Progenitor cell of endocrine pancreas (in vitro differentiated cells): ENCODE data around the gene ANKRD18A. TPM values are rescaled to one million over a fixed set of nuclear protein-coding genes. Genes with fewer than 3 reads are reported as not detected.

Experiments used
- DNase-seq: peaks from one replicate; pipeline ENCODE4 v3.0.0; 2021; ENCODE audit warnings: low spot score; ENCODE audit not compliant: unreplicated experiment
- H3K27ac Mint-ChIP-seq: 2 replicates; pipeline ENCODE4 v1.8.0; 2021; ENCODE audit warnings: mild to moderate bottlenecking, moderate library complexity, mixed read lengths
- H3K27me3 Mint-ChIP-seq: 2 replicates; pipeline ENCODE4 v1.8.0; 2021; ENCODE audit warnings: mixed read lengths
- H3K36me3 Mint-ChIP-seq: 2 replicates; pipeline ENCODE4 v1.8.0; 2022; ENCODE audit warnings: mixed read lengths; ENCODE audit not compliant: insufficient read depth
- H3K4me1 Mint-ChIP-seq: 2 replicates; pipeline ENCODE4 v1.8.0; 2021; ENCODE audit warnings: low read depth, mixed read lengths
- H3K4me3 Mint-ChIP-seq: 2 replicates; pipeline ENCODE4 v1.8.0; 2021; ENCODE audit warnings: low read depth, mild to moderate bottlenecking, moderate library complexity, mixed read lengths
- H3K9me3 Mint-ChIP-seq: 2 replicates; pipeline ENCODE4 v1.8.0; 2021; ENCODE audit warnings: low read depth, mixed read lengths
- CTCF ChIP-seq: fragments of 200-600 bp; sonication (generic); IDR thresholded peaks from one replicate; pipeline ENCODE4 v1.5.0; 2021; ENCODE audit warnings: antibody characterized with exemption, mild to moderate bottlenecking; ENCODE audit not compliant: unreplicated experiment
- total RNA-seq: library from RNA; stranded (reverse); gene quantifications from 2 replicates; pipeline ENCODE4 v1.2.1, GENCODE V29; 2021

Gene ANKRD18A
- total RNA-seq, 1 donor from 2014 or later = 2.2 TPM

DNA sequence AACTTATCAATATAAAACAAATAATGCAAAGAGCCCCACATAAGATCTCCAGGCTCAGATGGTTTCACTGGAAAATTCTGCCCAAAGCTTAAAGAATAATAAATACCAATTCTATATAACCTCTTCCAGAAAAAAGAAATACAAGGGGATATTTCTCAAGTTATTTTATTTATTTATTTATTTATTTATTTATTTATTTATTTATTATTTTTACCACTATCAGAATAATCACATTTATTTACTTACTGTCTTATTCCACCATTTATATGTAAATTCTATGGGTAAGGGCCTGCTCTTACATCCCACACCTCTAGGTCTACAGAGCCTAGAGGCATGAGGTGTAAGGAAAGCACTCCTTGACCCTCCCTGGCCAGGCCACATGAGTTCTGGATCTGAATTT lies 91.1 kb downstream of the ANKRD18A start:
- Mint-ChIP-seq H3K9me3 (peaks cover 4% of the 10 kb centered on the region), H3K4me3 (no peak overlapping the region), H3K27me3 (no peaks in the 10 kb centered on the region), H3K36me3 (no peaks in the 10 kb centered on the region), H3K27ac (no peak overlapping the region), H3K4me1 (peaks cover 4% of the 10 kb centered on the region)
- TF ChIP-seq CTCF = no peak
- no peak for DNase-seq

DNA sequence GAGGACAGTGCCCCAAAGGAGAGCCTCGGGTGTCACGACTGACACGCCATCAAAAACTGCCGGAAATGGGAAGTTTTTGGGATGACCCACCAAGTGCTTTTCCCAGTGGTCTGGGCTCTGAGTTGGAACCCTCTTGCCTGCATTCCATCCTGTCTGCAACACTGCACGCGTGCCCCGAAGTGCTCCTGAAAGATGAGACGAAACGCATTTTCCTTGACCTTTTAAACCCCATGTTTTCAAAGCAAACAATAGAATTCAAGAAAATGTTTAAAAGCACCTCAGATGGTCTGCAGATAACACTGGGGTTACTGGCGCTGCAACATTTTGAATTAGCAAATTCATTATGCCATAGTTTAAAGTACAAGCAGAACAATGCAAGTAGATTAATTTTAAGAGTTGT lies 92.9 kb downstream of the ANKRD18A start:
- no peaks in the 10 kb centered on the region for H3K36me3 Mint-ChIP-seq
- DNase-seq = no peak
- peaks cover 4% of the 10 kb centered on the region for H3K9me3 Mint-ChIP-seq
- no peak overlapping the region for H3K4me3 Mint-ChIP-seq
- no peak overlapping the region for H3K27ac Mint-ChIP-seq
- no peak for TF ChIP-seq CTCF
- H3K4me1 Mint-ChIP-seq = peaks cover 4% of the 10 kb centered on the region
- no peaks in the 10 kb centered on the region for H3K27me3 Mint-ChIP-seq

GRCh38 chr9:38526591-38526990 lies 93.8 kb downstream of the ANKRD18A start:
- H3K36me3 Mint-ChIP-seq = no peaks in the 10 kb centered on the region
- peaks cover 4% of the 10 kb centered on the region for H3K4me1 Mint-ChIP-seq
- TF ChIP-seq CTCF = no peak
- no peak overlapping the region for H3K4me3 Mint-ChIP-seq
- H3K27me3 Mint-ChIP-seq = no peaks in the 10 kb centered on the region
- DNase-seq = no peak
- H3K27ac Mint-ChIP-seq = no peak overlapping the region
- H3K9me3 Mint-ChIP-seq = peaks cover 4% of the 10 kb centered on the region

GRCh38 chr9:38523121-38523520 lies 97.3 kb downstream of the ANKRD18A start:
- no peak overlapping the region for H3K4me3 Mint-ChIP-seq
- H3K27ac Mint-ChIP-seq = no peak overlapping the region
- peaks cover 4% of the 10 kb centered on the region for H3K4me1 Mint-ChIP-seq
- no peaks in the 10 kb centered on the region for H3K9me3 Mint-ChIP-seq
- TF ChIP-seq CTCF = no peak
- no peaks in the 10 kb centered on the region for H3K27me3 Mint-ChIP-seq
- no peak for DNase-seq
- H3K36me3 Mint-ChIP-seq = no peaks in the 10 kb centered on the region

GRCh38 chr9:38521762-38522161 lies 98.6 kb downstream of the ANKRD18A start:
- TF ChIP-seq CTCF = no peak
- H3K4me3 Mint-ChIP-seq = no peak overlapping the region
- H3K4me1 Mint-ChIP-seq = no peaks in the 10 kb centered on the region
- H3K36me3 Mint-ChIP-seq = no peaks in the 10 kb centered on the region
- H3K27me3 Mint-ChIP-seq = no peaks in the 10 kb centered on the region
- DNase-seq = no peak
- no peaks in the 10 kb centered on the region for H3K9me3 Mint-ChIP-seq
- H3K27ac Mint-ChIP-seq = no peak overlapping the region

Other genes starting within 250 kb of the ANKRD18A start
- gene ALDH1B1, start 227.9 kb downstream of the ANKRD18A start, total RNA-seq = 31.9 and 32.1 TPM in 2 replicates
- gene IGFBPL1, start 196.1 kb downstream of the ANKRD18A start, total RNA-seq = 4.7 and 5.1 TPM in 2 replicates
- gene FAM240B, start 99.5 kb upstream of the ANKRD18A start, total RNA-seq = not detected in 2 replicates